ENCODE data around the gene ART4. TPM values are rescaled to one million over a fixed set of nuclear protein-coding genes. Genes with fewer than 3 reads are reported as not detected.

The ART4 gene
- total RNA-seq, 1 experiment from 2014 or later: not detected

GRCh38 chr12:14884458-14884878, 41.1 kb upstream of the ART4 start:
- Histone ChIP-seq H3K4me1 (ENCODE audit: control insufficient read depth in 1 of 2, insufficient read depth in 2 of 2, low read length in 2 of 2) (no peaks in the 10 kb centered on the region; a peak in 1 of 4 replicates), H3K9me3 (ENCODE audit: control insufficient read depth in 1 of 2, insufficient read depth in 1 of 2, low read depth in 1 of 2, low read length in 2 of 2) (no peaks in the 10 kb centered on the region), H3K9ac (ENCODE audit: low read length) (no peak overlapping the region), H3K36me3 (ENCODE audit: control insufficient read depth in 1 of 2, insufficient read depth in 2 of 2, low read length in 2 of 2) (no peaks in the 10 kb centered on the region), H2AFZ (ENCODE audit: low read depth, low read length, poor library complexity, severe bottlenecking) (no peak overlapping the region), H3K27ac (ENCODE audit: low read depth, low read length) (no peak overlapping the region), H3K27me3 (ENCODE audit: insufficient read depth, low read length) (no peaks in the 10 kb centered on the region), H3K9me2 (ENCODE audit: insufficient read depth) (no peaks in the 10 kb centered on the region), H3K4me3 (replicated peaks in 1 of 2; ENCODE audit: low read depth in 1 of 2, low read length in 2 of 2) (no peak overlapping the region), H4K20me1 (ENCODE audit: insufficient read depth) (no peaks in the 10 kb centered on the region; the same call in 1 of the 2 replicates), H3K4me2 (ENCODE audit: low read length) (0 out of 2 replicates have a peak overlapping the region, but pooled peaks have one; percentile 5), H3K79me2 (ENCODE audit: insufficient read depth, low read length) (no peaks in the 10 kb centered on the region)
- no peak for DNase-seq (ENCODE audit: low read depth, low spot score)
- no TSS peak for BruUV-seq (replicated peaks)
- ChIA-PET RAD21 (ENCODE audit: low non-redundant PET in 1 of 2, low total read pairs in 2 of 2, uncharacterized antibody in 2 of 2, unreplicated experiment in 2 of 2) (no interaction called here), POLR2A (no interaction called here), CTCF (interaction anchor here (1.2 kb wide), 1 partner anchor 11 kb away, joined by 3 read pairs; no protein-coding TSS in a partner anchor)
- TF ChIP-seq, protein P1, sequence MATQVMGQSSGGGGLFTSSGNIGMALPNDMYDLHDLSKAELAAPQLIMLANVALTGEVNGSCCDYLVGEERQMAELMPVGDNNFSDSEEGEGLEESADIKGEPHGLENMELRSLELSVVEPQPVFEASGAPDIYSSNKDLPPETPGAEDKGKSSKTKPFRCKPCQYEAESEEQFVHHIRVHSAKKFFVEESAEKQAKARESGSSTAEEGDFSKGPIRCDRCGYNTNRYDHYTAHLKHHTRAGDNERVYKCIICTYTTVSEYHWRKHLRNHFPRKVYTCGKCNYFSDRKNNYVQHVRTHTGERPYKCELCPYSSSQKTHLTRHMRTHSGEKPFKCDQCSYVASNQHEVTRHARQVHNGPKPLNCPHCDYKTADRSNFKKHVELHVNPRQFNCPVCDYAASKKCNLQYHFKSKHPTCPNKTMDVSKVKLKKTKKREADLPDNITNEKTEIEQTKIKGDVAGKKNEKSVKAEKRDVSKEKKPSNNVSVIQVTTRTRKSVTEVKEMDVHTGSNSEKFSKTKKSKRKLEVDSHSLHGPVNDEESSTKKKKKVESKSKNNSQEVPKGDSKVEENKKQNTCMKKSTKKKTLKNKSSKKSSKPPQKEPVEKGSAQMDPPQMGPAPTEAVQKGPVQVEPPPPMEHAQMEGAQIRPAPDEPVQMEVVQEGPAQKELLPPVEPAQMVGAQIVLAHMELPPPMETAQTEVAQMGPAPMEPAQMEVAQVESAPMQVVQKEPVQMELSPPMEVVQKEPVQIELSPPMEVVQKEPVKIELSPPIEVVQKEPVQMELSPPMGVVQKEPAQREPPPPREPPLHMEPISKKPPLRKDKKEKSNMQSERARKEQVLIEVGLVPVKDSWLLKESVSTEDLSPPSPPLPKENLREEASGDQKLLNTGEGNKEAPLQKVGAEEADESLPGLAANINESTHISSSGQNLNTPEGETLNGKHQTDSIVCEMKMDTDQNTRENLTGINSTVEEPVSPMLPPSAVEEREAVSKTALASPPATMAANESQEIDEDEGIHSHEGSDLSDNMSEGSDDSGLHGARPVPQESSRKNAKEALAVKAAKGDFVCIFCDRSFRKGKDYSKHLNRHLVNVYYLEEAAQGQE (IDR thresholded peaks at IDR 0.05; ENCODE audit: low read depth): no peak
- no peak for TF ChIP-seq JUND (IDR thresholded peaks at IDR 0.05)
- no peak for TF ChIP-seq SRF (IDR thresholded peaks at IDR 0.05; ENCODE audit: low read depth)
- TF ChIP-seq CEBPB (IDR thresholded peaks at IDR 0.05; ENCODE audit: low read depth): no peak
- no peak for TF ChIP-seq ELF1 (IDR thresholded peaks at IDR 0.05; ENCODE audit: borderline replicate concordance, low read depth)
- no peak for TF ChIP-seq RAD21 (IDR thresholded peaks at IDR 0.05; ENCODE audit: low read depth)
- TF ChIP-seq POLR2AphosphoS5 (IDR thresholded peaks at IDR 0.05; ENCODE audit: low read depth, low read length): no peak
- no peak for ATAC-seq
- intact Hi-C loops (cut with micrococcal nuclease): no loop called here

DNA sequence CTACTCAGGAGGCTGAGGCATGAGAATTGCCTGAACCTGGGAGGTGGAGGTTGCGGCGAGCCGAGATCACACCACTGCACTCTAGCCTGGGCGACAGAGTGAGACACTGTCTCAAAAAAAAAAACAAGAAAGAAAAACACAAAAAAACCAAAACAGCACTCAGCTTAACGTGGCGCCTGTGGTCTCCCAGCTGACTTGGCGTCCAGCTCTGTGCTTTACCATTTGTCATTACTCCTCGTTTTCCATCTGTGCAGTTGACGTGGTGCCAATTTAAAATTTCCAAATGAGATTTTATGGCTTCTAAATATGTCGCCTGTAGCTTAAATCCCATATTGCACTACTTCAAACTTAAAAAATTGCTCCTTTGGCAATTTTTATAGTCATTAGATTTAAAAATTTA, 40.4 kb upstream of the ART4 start:
- ChIA-PET RAD21 (ENCODE audit: low non-redundant PET in 1 of 2, low total read pairs in 2 of 2, uncharacterized antibody in 2 of 2, unreplicated experiment in 2 of 2) (no interaction called here), CTCF (interaction anchor here (1.2 kb wide), 2 partner anchors 8 to 12 kb away, joined by 3 read pairs; no protein-coding TSS in a partner anchor), POLR2A (no interaction called here)
- no peak overlapping the region for H3K4me3 ChIP-seq (replicated peaks in 1 of 2; ENCODE audit: low read depth in 1 of 2, low read length in 2 of 2)
- H3K4me2 ChIP-seq (ENCODE audit: low read length): no peak overlapping the region
- ATAC-seq: no peak
- no peaks in the 10 kb centered on the region for H3K79me2 ChIP-seq (ENCODE audit: insufficient read depth, low read length)
- DNase-seq (ENCODE audit: low read depth, low spot score): no peak
- no peaks in the 10 kb centered on the region for H3K9me2 ChIP-seq (ENCODE audit: insufficient read depth)
- intact Hi-C loops (cut with micrococcal nuclease): no loop called here
- H3K9ac ChIP-seq (ENCODE audit: low read length): no peak overlapping the region
- no peaks in the 10 kb centered on the region; the same call in 1 of the 2 replicates for H4K20me1 ChIP-seq (ENCODE audit: insufficient read depth)
- no peaks in the 10 kb centered on the region for H3K27me3 ChIP-seq (ENCODE audit: insufficient read depth, low read length)
- H3K36me3 ChIP-seq (ENCODE audit: control insufficient read depth in 1 of 2, insufficient read depth in 2 of 2, low read length in 2 of 2): no peaks in the 10 kb centered on the region
- H3K27ac ChIP-seq (ENCODE audit: low read depth, low read length): no peak overlapping the region
- H3K4me1 ChIP-seq (ENCODE audit: control insufficient read depth in 1 of 2, insufficient read depth in 2 of 2, low read length in 2 of 2): no peaks in the 10 kb centered on the region; a peak in 1 of 4 replicates
- no TSS peak for BruUV-seq (replicated peaks)
- H3K9me3 ChIP-seq (ENCODE audit: control insufficient read depth in 1 of 2, insufficient read depth in 1 of 2, low read depth in 1 of 2, low read length in 2 of 2): no peaks in the 10 kb centered on the region
- no peak overlapping the region for H2AFZ ChIP-seq (ENCODE audit: low read depth, low read length, poor library complexity, severe bottlenecking)
- TF ChIP-seq SIN3A (IDR thresholded peaks at IDR 0.05; ENCODE audit: low read depth) (no peak), JUND (IDR thresholded peaks at IDR 0.05) (no peak), EZH2 (IDR thresholded peaks at IDR 0.05) (no peak), SP1 (IDR thresholded peaks at IDR 0.05; ENCODE audit: low read depth) (no peak), POLR2AphosphoS5 (IDR thresholded peaks at IDR 0.05; ENCODE audit: low read depth, low read length) (no peak), POLR2A (IDR thresholded peaks at IDR 0.05; ENCODE audit: borderline replicate concordance, extremely low read depth, insufficient read depth, insufficient read length) (no peak), ZNF274 (IDR thresholded peaks at IDR 0.05; ENCODE audit: low read depth, low read length) (no peak), ELF1 (IDR thresholded peaks at IDR 0.05; ENCODE audit: borderline replicate concordance, low read depth) (no peak), EZH2phosphoT487 (IDR thresholded peaks at IDR 0.05; ENCODE audit: borderline replicate concordance) (no peak), ZFX (IDR thresholded peaks at IDR 0.05) (no peak)
- TF ChIP-seq, protein P2, sequence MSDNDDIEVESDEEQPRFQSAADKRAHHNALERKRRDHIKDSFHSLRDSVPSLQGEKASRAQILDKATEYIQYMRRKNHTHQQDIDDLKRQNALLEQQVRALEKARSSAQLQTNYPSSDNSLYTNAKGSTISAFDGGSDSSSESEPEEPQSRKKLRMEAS (IDR thresholded peaks at IDR 0.05): no peak
- TF ChIP-seq, protein P3, sequence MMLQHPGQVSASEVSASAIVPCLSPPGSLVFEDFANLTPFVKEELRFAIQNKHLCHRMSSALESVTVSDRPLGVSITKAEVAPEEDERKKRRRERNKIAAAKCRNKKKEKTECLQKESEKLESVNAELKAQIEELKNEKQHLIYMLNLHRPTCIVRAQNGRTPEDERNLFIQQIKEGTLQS (IDR thresholded peaks at IDR 0.05): no peak
- TF ChIP-seq, protein P4, sequence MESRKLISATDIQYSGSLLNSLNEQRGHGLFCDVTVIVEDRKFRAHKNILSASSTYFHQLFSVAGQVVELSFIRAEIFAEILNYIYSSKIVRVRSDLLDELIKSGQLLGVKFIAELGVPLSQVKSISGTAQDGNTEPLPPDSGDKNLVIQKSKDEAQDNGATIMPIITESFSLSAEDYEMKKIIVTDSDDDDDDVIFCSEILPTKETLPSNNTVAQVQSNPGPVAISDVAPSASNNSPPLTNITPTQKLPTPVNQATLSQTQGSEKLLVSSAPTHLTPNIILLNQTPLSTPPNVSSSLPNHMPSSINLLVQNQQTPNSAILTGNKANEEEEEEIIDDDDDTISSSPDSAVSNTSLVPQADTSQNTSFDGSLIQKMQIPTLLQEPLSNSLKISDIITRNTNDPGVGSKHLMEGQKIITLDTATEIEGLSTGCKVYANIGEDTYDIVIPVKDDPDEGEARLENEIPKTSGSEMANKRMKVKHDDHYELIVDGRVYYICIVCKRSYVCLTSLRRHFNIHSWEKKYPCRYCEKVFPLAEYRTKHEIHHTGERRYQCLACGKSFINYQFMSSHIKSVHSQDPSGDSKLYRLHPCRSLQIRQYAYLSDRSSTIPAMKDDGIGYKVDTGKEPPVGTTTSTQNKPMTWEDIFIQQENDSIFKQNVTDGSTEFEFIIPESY (IDR thresholded peaks at IDR 0.05; ENCODE audit: extremely low read depth, insufficient replicate concordance, low read length): no peak
